GM19452 (cell line): ENCODE measurements around the gene KIAA0319L.
"Not testable (repeated sequence)": the region's sequence is repeated elsewhere in the genome, so short reads cannot be mapped to it uniquely, and the experiment has no call there.

ENCODE experiments used
- ATAC-seq: cut with Tn5 transposase; IDR thresholded peaks from one replicate; pipeline ENCODE4 v1.9.1; 2021; ENCODE audit not compliant: unreplicated experiment

KIAA0319L gene

DNA sequence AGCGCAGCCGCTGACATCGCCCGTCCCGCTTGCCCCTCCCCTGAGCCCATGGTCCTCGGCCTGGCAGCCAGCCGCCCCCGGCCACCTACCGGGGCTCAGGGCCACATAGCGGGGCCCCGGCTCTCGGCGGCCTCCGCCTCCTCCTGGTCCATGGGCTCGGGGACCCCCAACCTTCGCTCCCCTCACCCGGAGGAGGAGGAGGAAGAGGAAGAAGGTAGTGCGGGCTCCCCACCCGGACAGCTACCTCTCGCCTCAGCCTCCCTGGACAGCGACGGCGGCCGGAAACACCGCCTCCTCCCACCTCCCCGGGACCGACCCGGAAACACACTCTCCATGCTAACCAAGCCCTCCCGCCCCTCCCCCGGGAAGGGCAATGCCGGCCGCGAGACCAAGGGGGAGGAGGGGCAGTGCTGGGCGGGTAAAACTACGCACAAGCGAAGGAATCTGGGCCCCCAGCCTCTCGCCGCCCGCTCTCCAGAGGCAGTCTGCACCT, at the start of gene KIAA0319L:
Gene KIAA0319L (minus strand): TSS at position 286 of the 493 bp plus-strand sequence. CDS start 2,912 bp downstream, outside the sequence.
- peak; percentile 76 for ATAC-seq

DNA sequence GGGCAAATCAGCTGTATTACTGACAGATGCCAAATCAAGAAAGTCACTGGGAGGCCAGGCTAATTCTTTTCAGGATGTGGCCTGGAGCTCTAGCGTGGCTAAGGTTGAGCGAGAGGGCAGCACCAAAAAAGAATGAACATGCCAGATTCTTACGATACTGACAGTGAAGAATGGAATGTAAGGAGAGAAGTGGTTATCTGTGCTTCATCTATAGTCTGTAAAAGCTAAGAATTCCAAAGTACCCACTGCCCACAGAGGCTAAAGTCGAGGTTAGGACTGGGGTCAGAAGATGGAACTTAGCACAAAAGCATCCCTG, 48.6 kb upstream of the KIAA0319L start:
- no peak for ATAC-seq

DNA sequence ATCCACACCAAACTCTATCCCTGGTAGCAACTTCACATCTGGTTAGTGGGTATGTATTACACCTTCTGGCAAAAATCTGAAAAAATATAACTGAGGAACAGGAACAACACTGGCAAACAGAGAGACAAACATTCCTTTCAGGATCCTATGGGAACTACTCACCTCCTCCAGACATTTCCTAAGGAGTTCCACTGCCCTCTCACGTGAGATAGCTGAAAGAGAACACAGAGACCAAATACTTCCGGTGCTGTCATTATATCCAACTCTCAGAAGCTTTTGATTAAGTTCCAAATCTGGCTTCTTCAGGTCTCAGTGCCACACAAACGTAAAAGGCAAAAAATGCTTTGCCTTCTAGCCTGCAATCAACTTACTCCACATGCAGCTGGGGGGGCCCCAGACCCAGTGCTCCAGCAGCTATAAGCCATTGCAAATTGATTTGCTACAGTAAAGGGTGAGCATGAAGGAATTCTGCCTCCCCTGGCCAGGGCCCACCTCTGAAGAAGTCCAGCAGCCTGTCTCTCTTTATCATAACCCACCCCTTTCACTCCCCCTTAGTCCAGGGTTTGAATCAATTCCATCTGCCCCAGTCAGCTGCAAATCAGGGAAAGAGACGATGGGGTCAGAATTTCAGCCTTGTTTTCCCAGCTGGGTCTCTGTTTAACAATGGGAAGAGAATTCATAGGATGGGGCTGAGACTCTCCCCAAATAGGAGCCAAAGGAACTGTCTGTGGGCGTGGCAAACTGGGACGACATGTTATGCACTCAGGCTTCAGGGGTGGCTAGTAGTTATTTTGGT, 48.1 kb upstream of the KIAA0319L start:
- ATAC-seq = no peak

DNA sequence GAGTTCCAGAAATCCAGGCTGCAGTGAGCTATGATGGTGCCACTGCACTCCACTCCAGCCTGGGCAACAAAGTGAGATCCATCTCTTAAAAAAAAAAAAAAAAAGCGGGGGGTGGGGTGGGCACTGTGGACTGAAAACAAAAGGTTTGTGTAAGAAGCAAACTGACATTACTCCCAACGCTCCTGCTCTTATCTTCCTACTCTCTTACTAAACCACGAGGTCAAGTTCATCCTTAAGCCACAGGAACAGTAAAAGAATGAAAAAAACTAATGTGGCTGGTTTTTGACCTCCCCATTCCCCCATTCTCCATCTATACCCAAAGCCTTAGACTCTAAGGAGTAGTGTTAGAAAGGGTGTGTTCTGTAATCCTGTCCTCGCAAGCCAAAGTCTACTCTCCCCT, 46.7 kb upstream of the KIAA0319L start:
- ATAC-seq = no peak

DNA sequence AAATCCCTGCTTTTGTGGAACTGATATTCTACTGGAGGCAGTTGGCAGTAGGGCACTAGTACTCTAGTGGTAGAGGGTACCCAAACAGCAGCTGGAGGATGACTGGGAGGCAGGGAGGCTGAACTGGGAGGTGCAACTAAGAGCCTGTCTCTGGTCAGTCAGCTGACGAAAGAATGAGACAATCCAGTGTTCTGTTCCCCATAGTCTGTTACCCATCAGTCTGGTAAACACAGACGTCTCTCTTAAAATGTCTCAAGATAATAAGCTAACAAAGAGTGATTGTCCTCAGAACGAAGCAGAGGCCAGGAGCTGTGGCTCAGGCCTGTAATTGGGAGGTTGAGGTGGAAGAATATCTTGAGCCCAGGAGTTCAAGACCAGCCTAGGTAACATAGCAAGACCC, 46.3 kb upstream of the KIAA0319L start:
- no peak for ATAC-seq

DNA sequence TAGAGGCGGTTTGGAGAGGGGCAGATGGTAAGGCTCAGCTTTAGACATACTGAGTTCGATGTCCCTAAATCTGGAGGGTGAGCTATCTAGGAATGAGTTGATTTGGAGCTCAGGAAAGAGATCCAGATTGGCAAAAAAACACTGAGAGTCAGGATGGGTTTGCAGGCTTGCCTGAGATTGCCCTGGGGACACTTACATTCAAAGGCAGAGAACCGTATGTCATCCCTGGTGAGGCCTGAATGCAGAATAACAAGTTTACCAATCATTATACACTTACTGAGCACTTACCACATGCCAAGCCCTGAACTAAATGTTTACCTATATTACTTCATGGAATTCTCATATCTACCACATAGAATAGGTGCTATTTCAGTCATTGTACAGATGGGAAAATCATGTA, 43.4 kb upstream of the KIAA0319L start:
- no peak for ATAC-seq

DNA sequence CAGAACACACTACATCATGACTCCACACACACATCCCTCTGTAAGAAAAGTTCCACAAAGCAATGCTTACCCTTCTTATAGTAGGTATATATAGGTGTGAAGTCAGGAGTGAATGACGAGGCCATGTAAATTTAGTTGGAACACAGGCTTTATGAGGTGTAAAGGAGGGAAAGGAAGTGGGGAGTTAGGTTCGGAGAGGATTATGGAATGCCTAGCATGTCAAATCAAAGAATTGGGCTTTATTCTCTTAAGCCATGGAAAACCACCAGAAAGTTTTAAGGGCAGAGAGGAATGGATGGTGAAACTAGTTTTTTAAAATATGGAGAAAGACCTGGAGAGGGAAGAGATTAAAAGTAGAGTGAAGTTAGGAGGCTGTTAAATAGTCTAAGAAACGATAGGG, 42.2 kb upstream of the KIAA0319L start:
- ATAC-seq = no peak

DNA sequence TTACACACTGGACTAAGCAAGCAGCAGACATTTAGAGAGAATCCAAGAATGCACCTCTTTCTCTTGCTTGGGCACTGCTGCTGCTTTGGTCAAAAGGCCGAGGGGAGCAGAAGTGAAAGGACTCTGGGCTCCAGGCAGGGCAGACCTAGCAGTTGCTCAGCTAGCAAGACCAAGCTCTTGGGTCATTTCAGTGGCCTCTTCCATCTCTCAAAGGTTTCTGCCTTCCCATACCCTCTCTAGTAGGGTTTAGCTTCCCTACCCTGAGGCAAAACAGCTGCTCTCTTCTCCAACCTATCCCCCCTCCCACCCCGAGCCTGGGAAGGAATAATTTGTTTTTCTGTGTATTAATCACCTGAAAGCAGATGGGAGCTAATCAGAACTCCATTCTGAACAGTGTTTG, 41.7 kb upstream of the KIAA0319L start:
- ATAC-seq = no peak

DNA sequence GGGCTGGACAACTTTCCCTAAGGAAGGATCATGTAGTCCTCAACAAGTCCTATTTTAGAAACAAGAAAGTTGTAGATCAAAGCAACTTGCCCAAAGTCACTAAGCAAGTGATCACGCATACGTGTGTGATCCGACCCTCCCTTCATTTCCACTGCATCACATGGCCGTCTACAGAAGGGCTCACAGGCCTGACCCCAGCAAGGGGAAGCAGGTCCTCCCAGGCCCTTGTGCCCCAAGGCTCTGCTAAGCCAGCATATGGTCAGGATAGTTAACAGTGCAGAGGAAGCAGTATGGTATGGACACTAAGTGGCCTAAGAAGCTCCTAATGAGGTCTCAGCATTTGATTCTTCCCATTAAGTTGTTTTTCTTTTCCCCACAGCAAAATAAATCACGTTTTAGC, 40.7 kb upstream of the KIAA0319L start:
- no peak for ATAC-seq

DNA sequence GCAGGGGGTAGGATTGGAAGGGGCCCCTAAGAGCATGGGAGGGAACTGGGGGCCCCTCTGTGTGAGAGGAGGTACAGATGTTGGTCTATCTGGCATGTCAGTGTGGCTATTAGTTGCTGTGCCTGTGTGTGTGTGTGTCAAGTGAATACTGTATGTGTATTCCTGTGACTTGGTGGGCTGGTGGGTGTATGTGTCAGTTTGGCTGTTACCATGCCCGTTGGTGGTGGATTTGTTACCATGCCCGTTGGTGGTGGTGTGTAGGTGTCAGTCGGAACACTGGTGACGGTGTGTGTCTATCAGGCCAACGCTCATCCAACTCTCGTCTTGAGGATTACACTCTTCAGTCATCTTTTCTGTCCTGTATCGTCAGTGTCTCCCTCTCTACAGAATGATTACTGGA, 38.5 kb upstream of the KIAA0319L start:
- ATAC-seq = no peak

DNA sequence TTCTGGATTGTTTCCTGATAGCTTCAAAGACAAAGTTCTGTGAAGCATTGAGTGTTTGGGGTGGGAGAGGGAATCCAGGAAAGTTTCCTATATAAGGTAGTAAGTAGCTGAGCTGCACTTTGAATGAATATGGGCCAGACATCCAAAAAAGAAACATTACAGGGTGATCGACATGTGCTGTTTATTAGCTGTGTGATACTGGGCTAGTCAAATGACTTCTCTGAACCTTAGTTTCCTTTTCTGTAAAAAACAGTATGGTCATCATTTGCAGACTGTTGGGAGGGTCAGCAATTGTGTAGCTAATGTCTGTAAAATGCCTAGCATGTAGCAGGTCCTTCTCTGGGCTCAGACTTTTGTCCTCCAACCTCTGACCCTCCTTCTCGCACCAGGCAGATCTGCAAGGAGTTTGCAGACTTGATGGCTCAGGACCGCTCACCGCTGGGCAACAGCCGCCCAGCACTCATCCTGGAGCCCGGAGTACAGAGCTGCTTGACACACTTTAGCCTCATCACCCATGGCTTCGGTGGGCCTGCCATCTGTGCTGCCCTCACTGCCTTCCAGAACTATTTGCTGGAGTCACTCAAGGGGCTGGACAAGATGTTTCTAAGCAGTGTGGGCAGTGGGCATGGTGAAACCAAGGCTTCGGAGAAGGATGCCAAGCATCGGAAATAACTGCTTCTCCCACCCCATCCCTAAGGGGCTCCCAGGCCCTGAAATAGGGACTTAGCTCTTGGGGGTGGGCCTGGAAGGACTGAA, 37.0 kb upstream of the KIAA0319L start:
- no peak for ATAC-seq

DNA sequence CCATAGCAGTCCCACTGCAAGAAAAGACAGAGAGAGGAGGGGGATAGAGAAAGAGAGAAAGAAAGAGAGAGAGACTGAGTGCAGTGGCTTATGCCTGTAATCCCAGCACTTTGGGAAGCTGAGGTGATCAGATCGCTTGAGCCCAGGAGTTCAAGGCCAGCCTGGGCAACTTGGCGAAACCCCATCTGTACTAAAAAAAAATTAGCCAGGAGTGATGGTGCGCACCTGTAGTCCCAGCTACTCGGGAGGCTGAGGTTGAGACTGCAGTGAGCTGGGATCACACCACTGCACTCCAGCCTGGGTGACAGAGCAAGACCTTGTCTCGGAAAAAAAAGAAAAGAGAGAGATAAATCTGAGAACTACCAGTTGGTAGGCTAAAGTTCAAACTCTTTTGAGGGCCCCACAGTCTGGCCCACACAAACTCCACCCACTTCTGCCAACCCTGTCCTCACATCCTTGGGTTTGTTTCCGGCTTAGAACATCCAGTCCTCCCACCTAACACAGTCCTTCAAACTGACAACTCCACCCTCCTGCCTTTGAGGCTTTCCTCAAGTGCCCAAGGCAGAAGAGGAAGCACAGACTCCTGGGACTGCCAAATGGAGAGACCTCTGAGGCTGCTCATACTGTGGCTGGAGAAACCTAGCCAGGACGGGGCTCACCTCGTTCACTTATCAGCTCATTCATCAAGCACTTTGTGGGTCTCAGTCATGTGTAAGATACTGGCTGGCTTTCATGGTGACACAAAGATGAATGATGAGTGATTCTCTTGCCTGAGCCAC, 36.0 kb upstream of the KIAA0319L start:
- ATAC-seq = no peak

DNA sequence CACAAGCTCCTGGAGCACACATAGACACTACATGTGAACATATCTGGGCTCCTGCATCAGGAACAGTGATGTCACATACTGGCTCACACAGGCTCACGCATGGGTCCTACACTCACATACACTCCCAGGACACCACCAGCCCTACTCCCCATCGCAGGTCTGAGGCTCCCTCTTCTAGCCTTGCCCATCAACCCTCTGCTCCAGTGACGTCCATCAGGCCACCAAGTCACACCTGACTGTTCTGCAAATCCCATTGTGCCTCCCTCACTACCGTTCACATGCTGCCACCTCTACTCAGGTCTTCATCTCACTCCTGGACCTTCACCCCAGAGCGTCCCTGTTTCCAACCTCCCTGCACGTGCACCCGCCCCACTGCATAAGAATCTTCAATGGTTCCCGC, 34.0 kb upstream of the KIAA0319L start:
- ATAC-seq = no peak

DNA sequence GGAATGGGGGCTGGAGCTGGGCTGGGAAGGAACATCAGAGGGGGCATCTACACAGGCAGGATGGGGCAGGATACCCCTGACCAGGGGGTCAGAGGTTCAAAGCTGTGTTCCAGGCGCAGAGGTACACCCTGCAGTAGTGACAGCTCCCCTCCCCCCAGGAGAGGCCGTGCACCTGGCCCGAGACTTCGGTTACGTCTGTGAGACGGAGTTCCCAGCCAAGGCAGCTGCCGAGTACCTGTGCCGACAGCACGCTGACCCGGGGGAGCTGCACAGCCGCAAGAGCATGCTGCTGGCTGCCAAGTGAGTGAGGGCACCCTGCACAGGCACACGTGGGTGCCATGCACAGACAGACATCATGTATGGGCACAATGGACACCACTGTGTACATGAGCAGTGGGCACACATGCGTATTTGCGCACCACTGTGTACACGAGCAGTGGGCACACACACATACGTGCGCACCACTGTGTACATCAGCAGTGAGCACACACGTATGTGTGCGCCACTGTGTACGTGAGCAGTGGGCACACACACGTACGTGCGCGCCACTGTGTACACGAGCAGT, 33.4 kb upstream of the KIAA0319L start:
- ATAC-seq = no peak

DNA sequence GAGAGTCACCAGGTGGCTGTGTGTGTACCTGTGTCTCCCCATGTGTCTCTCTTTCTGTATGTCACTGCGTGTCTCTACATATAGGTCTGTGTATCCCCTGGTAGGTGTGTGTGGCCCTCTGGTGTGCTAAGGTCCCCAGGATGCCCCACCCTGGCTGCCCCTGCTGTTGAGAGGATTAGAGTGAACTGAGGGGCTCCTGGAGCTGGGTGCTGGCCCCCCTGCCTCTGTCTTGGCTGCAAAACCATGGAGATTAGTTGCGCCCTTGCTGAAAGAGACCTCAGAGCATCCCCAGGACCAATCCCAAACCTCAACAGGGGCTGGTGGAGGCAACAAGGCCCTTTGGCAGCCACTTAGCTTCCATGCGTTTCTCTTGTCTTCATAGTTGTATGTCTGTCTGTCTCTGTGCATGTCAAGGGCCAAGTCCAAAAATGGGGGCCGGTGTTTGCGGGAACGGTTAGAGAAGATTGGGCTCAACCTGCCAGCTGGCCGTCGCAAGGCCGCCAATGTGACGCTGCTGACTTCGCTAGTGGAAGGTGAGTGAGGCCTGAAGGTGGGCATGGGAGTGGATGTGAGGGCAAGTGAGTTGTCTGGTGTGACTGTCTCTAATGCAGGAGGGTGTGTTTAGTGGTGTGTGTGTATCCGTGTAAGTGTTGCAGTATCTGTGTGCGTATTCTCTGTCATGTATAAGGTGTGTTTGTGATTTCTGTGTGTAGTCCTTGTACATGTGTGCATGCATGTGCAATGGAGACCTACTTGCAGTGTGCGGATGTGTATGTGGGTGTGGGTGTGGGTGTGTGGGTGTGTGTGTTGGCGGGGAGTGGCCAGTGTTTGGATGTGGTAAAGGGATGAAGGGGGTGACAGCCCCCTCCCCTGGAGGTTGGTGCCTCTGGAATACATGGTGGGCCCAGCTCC, 32.6 kb upstream of the KIAA0319L start:
- no peak for ATAC-seq

DNA sequence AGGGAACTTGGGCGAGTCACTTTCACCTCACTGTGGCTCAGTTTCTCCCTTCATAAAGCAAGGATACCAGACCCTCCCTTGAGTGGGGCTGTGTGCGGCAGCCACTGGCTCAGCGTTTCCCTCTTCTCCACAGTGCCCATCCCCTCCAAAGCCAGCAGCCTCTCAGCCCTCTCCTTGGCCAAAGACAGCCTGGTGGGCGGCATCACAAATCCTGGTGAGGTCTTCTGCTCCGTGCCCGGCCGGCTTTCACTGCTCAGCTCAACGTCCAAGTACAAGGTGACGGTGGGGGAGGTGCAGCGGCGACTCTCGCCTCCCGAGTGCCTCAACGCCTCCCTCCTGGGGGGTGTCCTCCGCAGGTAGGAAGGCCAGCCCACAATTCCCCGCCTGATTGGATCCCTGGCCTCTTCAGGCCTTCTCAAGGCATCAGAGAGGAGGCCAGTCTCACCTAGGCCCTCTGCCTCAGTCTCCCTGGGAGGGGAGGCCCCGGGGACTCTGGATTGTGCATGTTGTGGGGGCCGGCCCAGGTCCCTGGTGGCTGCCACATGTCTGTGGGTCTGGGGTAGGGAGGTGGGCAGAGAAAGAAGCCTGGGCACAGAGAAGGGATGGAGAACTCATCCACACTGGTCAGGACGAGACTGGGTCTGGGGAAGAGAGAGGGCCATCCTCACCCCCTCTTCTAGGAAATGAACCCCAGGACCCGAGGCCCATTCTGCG, 31.2 kb upstream of the KIAA0319L start:
- ATAC-seq = no peak

DNA sequence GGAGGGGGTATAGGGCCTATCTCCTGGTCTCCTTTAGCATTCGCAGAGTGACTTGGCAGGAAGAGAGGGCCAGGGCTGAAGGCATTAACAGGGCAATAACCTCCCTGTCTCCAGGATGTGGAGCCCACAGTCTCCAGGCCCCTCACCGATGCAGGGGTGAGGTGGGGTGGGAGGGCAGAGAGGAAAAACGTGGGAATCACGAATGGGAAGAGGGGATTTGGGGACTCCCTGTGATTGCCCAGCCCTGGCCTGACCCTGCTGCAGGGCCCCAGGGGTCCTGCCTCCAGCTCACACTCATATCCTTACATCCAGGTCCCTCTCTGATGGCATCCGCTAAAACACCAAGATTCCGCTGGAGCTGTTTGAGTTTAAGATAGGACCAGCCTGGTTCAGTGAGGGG, 30.5 kb upstream of the KIAA0319L start:
- ATAC-seq = no peak

DNA sequence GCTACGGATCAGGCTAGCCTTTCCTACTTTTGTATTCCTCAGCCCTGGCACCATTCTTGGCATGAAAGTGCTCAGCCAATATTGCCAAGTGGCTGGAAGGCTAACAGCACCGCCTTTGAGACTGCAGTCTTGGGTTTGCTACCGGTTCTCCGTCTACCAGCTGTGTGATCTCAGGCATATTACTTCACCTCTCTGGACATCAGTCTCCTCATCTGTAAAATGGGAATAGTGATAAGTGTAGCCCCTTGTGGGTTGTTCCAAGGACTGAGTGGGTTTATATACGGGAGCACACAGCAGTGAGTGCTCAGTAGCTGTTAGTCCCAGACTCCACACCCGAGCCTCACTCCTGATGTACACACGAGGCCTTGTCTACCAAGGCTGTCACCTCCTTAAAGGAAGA, 29.6 kb upstream of the KIAA0319L start:
- ATAC-seq = no peak

DNA sequence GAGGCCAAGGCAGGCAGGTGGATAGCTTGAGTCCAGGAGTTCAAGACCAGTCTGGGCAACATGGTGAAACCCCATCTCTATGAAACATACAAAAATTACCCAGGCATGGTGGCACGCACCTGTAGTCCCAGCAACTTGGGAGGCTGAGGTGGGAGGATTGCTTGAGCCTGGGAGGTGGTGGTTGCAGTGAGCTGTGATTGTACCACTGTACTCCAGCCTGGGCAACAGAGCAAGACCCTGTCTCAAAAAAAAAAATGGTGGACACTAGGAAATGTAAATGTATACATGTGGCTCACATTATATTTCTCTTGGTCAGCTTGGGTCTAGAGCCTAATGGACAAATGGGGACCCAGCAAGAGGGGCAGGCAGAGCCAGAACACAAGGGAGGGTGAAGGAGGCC, 28.6 kb upstream of the KIAA0319L start:
- ATAC-seq = not testable (repeated sequence)

DNA sequence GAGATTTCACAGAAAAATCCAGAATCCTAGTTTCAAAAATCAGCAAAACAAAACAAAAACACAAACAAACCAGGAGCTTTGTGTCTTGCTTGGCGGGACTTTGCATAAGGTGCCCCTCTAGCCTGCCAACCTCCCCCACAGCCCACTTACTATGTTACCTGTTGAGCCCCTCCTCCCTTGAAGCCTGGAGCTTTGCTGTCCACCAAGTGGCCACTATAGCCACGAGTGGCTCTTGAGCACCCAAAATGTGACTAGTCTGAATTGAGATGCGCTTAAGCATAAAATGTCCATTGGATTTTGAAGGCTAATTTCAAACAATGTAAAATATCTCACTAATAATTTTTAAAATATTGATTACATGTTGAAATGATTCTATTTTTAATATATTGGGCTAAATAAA, 28.1 kb upstream of the KIAA0319L start:
- ATAC-seq = no peak
